ENCODE results near the gene LTK. TPM values are rescaled to one million over a fixed set of nuclear protein-coding genes. Genes with fewer than 3 reads are reported as not detected.
A peak's percentile ranks its signal among the peaks of the same experiment; 100 is the strongest.

Gene LTK
- total and polyA plus RNA-seq, 4 donors: 0.19 to 1.9 (median 0.75) TPM

GRCh38 chr15:41544650-41545015 is 31.0 kb upstream of the LTK start:
- no peaks in the 10 kb centered on the region for H3K36me3 ChIP-seq (ENCODE audit: control insufficient read depth in 1 of 2, insufficient read depth in 2 of 2, low read length in 1 of 2)
- WGBS, 2 donors: 80 to 82% methylated on average over 15 of the region's 15 CpGs
- H3K27me3 ChIP-seq (ENCODE audit: control insufficient read depth in 1 of 2, insufficient read depth in 2 of 2, low read length in 1 of 2): no peaks in the 10 kb centered on the region
- H3K27ac ChIP-seq (ENCODE audit: low read depth in 1 of 2, low read length in 2 of 2): no peak overlapping the region
- intact Hi-C loops (cut with DNase I): no loop called here
- peak; percentile 62 for ATAC-seq (ENCODE audit: low FRiP score)
- H3K4me3 ChIP-seq (ENCODE audit: low read length in 2 of 2): peak overlapping the region in 1 of 2 donors; percentile 82
- DNase-seq: peak in 1 of 2 donors; percentile 53
- no peaks in the 10 kb centered on the region for H3K4me1 ChIP-seq (ENCODE audit: control insufficient read depth in 1 of 2, insufficient read depth in 2 of 2, low read length in 2 of 2)
- no peaks in the 10 kb centered on the region for H3K9me3 ChIP-seq (ENCODE audit: control insufficient read depth, low read length)

- peak overlapping the region; percentile 52 to 82 for H3K4me3 ChIP-seq (ENCODE audit: low read length in 2 of 2)
- no peaks in the 10 kb centered on the region for H3K36me3 ChIP-seq (ENCODE audit: control insufficient read depth in 1 of 2, insufficient read depth in 2 of 2, low read length in 1 of 2)
- H3K9me3 ChIP-seq (ENCODE audit: control insufficient read depth, low read length): no peaks in the 10 kb centered on the region
- H3K27me3 ChIP-seq (ENCODE audit: control insufficient read depth in 1 of 2, insufficient read depth in 2 of 2, low read length in 1 of 2): no peaks in the 10 kb centered on the region
- WGBS, 2 donors: 1 to 2% methylated on average over 8 of the region's 8 CpGs
- intact Hi-C loops (cut with DNase I): no loop called here
- H3K4me1 ChIP-seq (ENCODE audit: control insufficient read depth in 1 of 2, insufficient read depth in 2 of 2, low read length in 2 of 2): no peaks in the 10 kb centered on the region
- no peak for DNase-seq
- no peak overlapping the region for H3K27ac ChIP-seq (ENCODE audit: low read depth in 1 of 2, low read length in 2 of 2)
- no peak for ATAC-seq (ENCODE audit: low FRiP score)
These were observed 29.9 kb upstream of the LTK start for GRCh38 chr15:41543521-41543870.

- Histone ChIP-seq H3K36me3 (ENCODE audit: control insufficient read depth in 1 of 2, insufficient read depth in 2 of 2, low read length in 1 of 2) (peaks cover 0 to 2% of the 10 kb centered on the region in 2 donors), H3K4me3 (ENCODE audit: low read length in 2 of 2) (no peak overlapping the region), H3K4me1 (ENCODE audit: control insufficient read depth in 1 of 2, insufficient read depth in 2 of 2, low read length in 2 of 2) (no peaks in the 10 kb centered on the region), H3K27me3 (ENCODE audit: control insufficient read depth in 1 of 2, insufficient read depth in 2 of 2, low read length in 1 of 2) (no peaks in the 10 kb centered on the region), H3K27ac (ENCODE audit: low read depth in 1 of 2, low read length in 2 of 2) (no peak overlapping the region), H3K9me3 (ENCODE audit: control insufficient read depth, low read length) (no peaks in the 10 kb centered on the region)
- no peak for ATAC-seq (ENCODE audit: low FRiP score)
- DNase-seq: no peak
- intact Hi-C loops (cut with DNase I): no loop called here
- 89 to 94% methylated on average over 11 of the region's 11 CpGs for WGBS, 2 donors
These were observed 23.2 kb upstream of the LTK start for GRCh38 chr15:41536866-41537265.

GRCh38 chr15:41535544-41535943 is 21.9 kb upstream of the LTK start:
- Histone ChIP-seq H3K27ac (ENCODE audit: low read depth in 1 of 2, low read length in 2 of 2) (no peak overlapping the region), H3K4me3 (ENCODE audit: low read length in 2 of 2) (no peak overlapping the region), H3K4me1 (ENCODE audit: control insufficient read depth in 1 of 2, insufficient read depth in 2 of 2, low read length in 2 of 2) (no peaks in the 10 kb centered on the region), H3K9me3 (ENCODE audit: control insufficient read depth, low read length) (no peaks in the 10 kb centered on the region), H3K27me3 (ENCODE audit: control insufficient read depth in 1 of 2, insufficient read depth in 2 of 2, low read length in 1 of 2) (no peaks in the 10 kb centered on the region), H3K36me3 (ENCODE audit: control insufficient read depth in 1 of 2, insufficient read depth in 2 of 2, low read length in 1 of 2) (peaks cover 0 to 2% of the 10 kb centered on the region in 2 donors)
- 95 to 96% methylated on average over 1 of the region's 1 CpG for WGBS, 2 donors
- intact Hi-C loops (cut with DNase I): no loop called here
- DNase-seq (no peak), ATAC-seq (ENCODE audit: low FRiP score) (no peak)

- intact Hi-C loops (cut with DNase I): no loop called here
- H3K27me3 ChIP-seq (ENCODE audit: control insufficient read depth in 1 of 2, insufficient read depth in 2 of 2, low read length in 1 of 2): no peaks in the 10 kb centered on the region
- peaks cover 6 to 12% of the 10 kb centered on the region in 2 donors for H3K36me3 ChIP-seq (ENCODE audit: control insufficient read depth in 1 of 2, insufficient read depth in 2 of 2, low read length in 1 of 2)
- no peak overlapping the region for H3K4me3 ChIP-seq (ENCODE audit: low read length in 2 of 2)
- WGBS, 2 donors: 92 to 94% methylated on average over 6 of the region's 6 CpGs
- no peaks in the 10 kb centered on the region for H3K4me1 ChIP-seq (ENCODE audit: control insufficient read depth in 1 of 2, insufficient read depth in 2 of 2, low read length in 2 of 2)
- ATAC-seq (ENCODE audit: low FRiP score): no peak
- no peak for DNase-seq
- no peaks in the 10 kb centered on the region for H3K9me3 ChIP-seq (ENCODE audit: control insufficient read depth, low read length)
- H3K27ac ChIP-seq (ENCODE audit: low read depth in 1 of 2, low read length in 2 of 2): no peak overlapping the region
These were observed 16.8 kb upstream of the LTK start for GRCh38 chr15:41530363-41530956.

GRCh38 chr15:41523097-41523496 is 9.5 kb upstream of the LTK start:
- no peaks in the 10 kb centered on the region for H3K4me1 ChIP-seq (ENCODE audit: control insufficient read depth in 1 of 2, insufficient read depth in 2 of 2, low read length in 2 of 2)
- WGBS, 2 donors: 83 to 86% methylated on average over 5 of the region's 5 CpGs
- H3K9me3 ChIP-seq (ENCODE audit: control insufficient read depth, low read length): no peaks in the 10 kb centered on the region
- peaks cover 2 to 3% of the 10 kb centered on the region in 2 donors for H3K36me3 ChIP-seq (ENCODE audit: control insufficient read depth in 1 of 2, insufficient read depth in 2 of 2, low read length in 1 of 2)
- H3K27ac ChIP-seq (ENCODE audit: low read depth in 1 of 2, low read length in 2 of 2): no peak overlapping the region
- H3K4me3 ChIP-seq (ENCODE audit: low read length in 2 of 2): no peak overlapping the region
- H3K27me3 ChIP-seq (ENCODE audit: control insufficient read depth in 1 of 2, insufficient read depth in 2 of 2, low read length in 1 of 2): no peaks in the 10 kb centered on the region
- intact Hi-C loops (cut with DNase I): no loop called here
- ATAC-seq (ENCODE audit: low FRiP score) (no peak), DNase-seq (no peak)

GRCh38 chr15:41521614-41522013 is 8.0 kb upstream of the LTK start:
- no peak overlapping the region for H3K27ac ChIP-seq (ENCODE audit: low read depth in 1 of 2, low read length in 2 of 2)
- peaks cover 0 to 2% of the 10 kb centered on the region in 2 donors for H3K36me3 ChIP-seq (ENCODE audit: control insufficient read depth in 1 of 2, insufficient read depth in 2 of 2, low read length in 1 of 2)
- H3K4me1 ChIP-seq (ENCODE audit: control insufficient read depth in 1 of 2, insufficient read depth in 2 of 2, low read length in 2 of 2): no peaks in the 10 kb centered on the region
- H3K9me3 ChIP-seq (ENCODE audit: control insufficient read depth, low read length): no peaks in the 10 kb centered on the region
- intact Hi-C loops (cut with DNase I): no loop called here
- H3K4me3 ChIP-seq (ENCODE audit: low read length in 2 of 2): no peak overlapping the region
- ATAC-seq (ENCODE audit: low FRiP score) (no peak), DNase-seq (no peak)
- no peaks in the 10 kb centered on the region for H3K27me3 ChIP-seq (ENCODE audit: control insufficient read depth in 1 of 2, insufficient read depth in 2 of 2, low read length in 1 of 2)
- WGBS, 2 donors: 79 to 85% methylated on average over 9 of the region's 9 CpGs

GRCh38 chr15:41520636-41521035 is 7.0 kb upstream of the LTK start:
- WGBS, 2 donors: 94 to 95% methylated on average over 17 of the region's 17 CpGs
- H3K4me3 ChIP-seq (ENCODE audit: low read length in 2 of 2): no peak overlapping the region
- H3K27me3 ChIP-seq (ENCODE audit: control insufficient read depth in 1 of 2, insufficient read depth in 2 of 2, low read length in 1 of 2): no peaks in the 10 kb centered on the region
- no peaks in the 10 kb centered on the region for H3K9me3 ChIP-seq (ENCODE audit: control insufficient read depth, low read length)
- intact Hi-C loops (cut with DNase I): no loop called here
- DNase-seq (no peak), ATAC-seq (ENCODE audit: low FRiP score) (no peak)
- peaks cover 0 to 2% of the 10 kb centered on the region in 2 donors for H3K36me3 ChIP-seq (ENCODE audit: control insufficient read depth in 1 of 2, insufficient read depth in 2 of 2, low read length in 1 of 2)
- no peaks in the 10 kb centered on the region for H3K4me1 ChIP-seq (ENCODE audit: control insufficient read depth in 1 of 2, insufficient read depth in 2 of 2, low read length in 2 of 2)
- H3K27ac ChIP-seq (ENCODE audit: low read depth in 1 of 2, low read length in 2 of 2): no peak overlapping the region

- Histone ChIP-seq H3K4me1 (ENCODE audit: control insufficient read depth in 1 of 2, insufficient read depth in 2 of 2, low read length in 2 of 2) (no peaks in the 10 kb centered on the region), H3K9me3 (ENCODE audit: control insufficient read depth, low read length) (no peaks in the 10 kb centered on the region), H3K27ac (ENCODE audit: low read depth in 1 of 2, low read length in 2 of 2) (no peak overlapping the region), H3K27me3 (ENCODE audit: control insufficient read depth in 1 of 2, insufficient read depth in 2 of 2, low read length in 1 of 2) (no peaks in the 10 kb centered on the region), H3K36me3 (ENCODE audit: control insufficient read depth in 1 of 2, insufficient read depth in 2 of 2, low read length in 1 of 2) (peaks cover 0 to 2% of the 10 kb centered on the region in 2 donors), H3K4me3 (ENCODE audit: low read length in 2 of 2) (no peak overlapping the region)
- WGBS, 2 donors: 93 to 95% methylated on average over 8 of the region's 8 CpGs
- intact Hi-C loops (cut with DNase I): no loop called here
- DNase-seq (peak in 1 of 2 donors; percentile 11), ATAC-seq (ENCODE audit: low FRiP score) (no peak)
These were observed 4.3 kb upstream of the LTK start for GRCh38 chr15:41517895-41518449.

Data from aorta (tissue), 5 donors.